ENCODE measurements around the gene ERCC8. TPM values are rescaled to one million over a fixed set of nuclear protein-coding genes. Genes with fewer than 3 reads are reported as not detected.

ERCC8 gene
- total and polyA plus RNA-seq, 10 of the 15 experiments (the other 5 are each of a cell fraction or from before 2014, with no cell fraction given) = 10.4 to 31.2 (median 16.4) TPM

DNA sequence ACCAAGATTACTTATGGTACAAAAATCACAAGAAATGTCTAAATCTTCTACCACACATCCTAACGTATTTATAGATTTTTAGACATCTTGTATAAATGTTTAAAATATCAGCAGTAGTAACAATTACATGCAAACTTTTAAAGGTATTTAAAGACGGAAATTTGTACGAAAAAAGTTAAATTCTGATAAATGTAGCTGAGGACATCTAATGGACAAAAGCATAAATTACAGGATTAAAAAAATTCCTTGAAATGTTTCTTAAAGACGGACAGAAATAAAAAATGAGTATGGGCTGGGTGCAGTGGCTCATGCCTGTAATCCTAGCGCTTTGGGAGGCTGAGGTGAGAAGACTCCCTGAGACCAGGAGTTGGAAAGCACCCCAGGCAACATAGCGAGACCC is 15.8 kb downstream of the ERCC8 start:
- no peak for FAIRE-seq
- H3K9me3 ChIP-seq (replicated peaks; ENCODE audit: control insufficient read depth, insufficient read depth, low read length) = no peaks in the 10 kb centered on the region
- H3K4me3 ChIP-seq = no peak overlapping the region
- no peaks in the 10 kb centered on the region for H3K79me2 ChIP-seq (ENCODE audit: control insufficient read depth, insufficient read depth, low read length)
- CTCF ChIA-PET = interaction anchor here (0.7 to 3.4 kb wide), 4 partner anchors 11 to 251 kb away, joined by 3 to 13 read pairs (median 3); partner anchors contain the start of genes ERCC8 and NDUFAF2
- H3K4me2 ChIP-seq (ENCODE audit: control insufficient read depth, insufficient read depth) = no peak overlapping the region
- H4K20me1 ChIP-seq (ENCODE audit: control insufficient read depth, insufficient read depth) = no peaks in the 10 kb centered on the region
- SMC1A ChIA-PET (ENCODE audit: uncharacterized antibody, unreplicated experiment) = interaction anchor here (0.7 kb wide), 1 partner anchor 240 kb away, joined by 3 read pairs; no protein-coding TSS in a partner anchor
- no peaks in the 10 kb centered on the region for H3K27me3 ChIP-seq (replicated peaks in 1 of 2; ENCODE audit: control insufficient read depth in 2 of 2, insufficient read depth in 2 of 2, low read length in 1 of 2)
- POLR2A ChIA-PET = no interaction called here
- WGBS (ENCODE audit: insufficient coverage, insufficient replicate concordance, low lambda C conversion rate, missing lambda C conversion rate) = 76% methylated on average over 6 of the region's 6 CpGs
- no peaks in the 10 kb centered on the region for H3K4me1 ChIP-seq (ENCODE audit: control insufficient read depth, insufficient read depth, low read length)
- H3K9ac ChIP-seq (ENCODE audit: control insufficient read depth, insufficient read depth, low read length) = no peak overlapping the region
- no peaks in the 10 kb centered on the region; a peak in 1 of 4 replicates for H3K36me3 ChIP-seq (ENCODE audit: control insufficient read depth in 2 of 2, insufficient read depth in 2 of 2, low read length in 1 of 2)
- no peak for DNase-seq (ENCODE audit: low read depth, low spot score)
- no peak for ATAC-seq
- no peak overlapping the region for H2AFZ ChIP-seq (ENCODE audit: control insufficient read depth, low read depth, low read length)
- RAD21 ChIA-PET (ENCODE audit: unreplicated experiment) = interaction anchor here (0.9 kb wide), 1 partner anchor 252 kb away, joined by 4 read pairs; no protein-coding TSS in a partner anchor
- intact Hi-C loops (cut with micrococcal nuclease; ENCODE audit: unreplicated experiment) = no loop called here
- in situ Hi-C loops (cut with MboI) = loop anchor here (25.0 kb wide), 1 partner anchor 242 kb away; no protein-coding TSS in a partner anchor
- no TSS peak for BruUV-seq (replicated peaks)
- no peak overlapping the region for H3K27ac ChIP-seq (ENCODE audit: control insufficient read depth, insufficient read depth)
- TF ChIP-seq, protein P1, sequence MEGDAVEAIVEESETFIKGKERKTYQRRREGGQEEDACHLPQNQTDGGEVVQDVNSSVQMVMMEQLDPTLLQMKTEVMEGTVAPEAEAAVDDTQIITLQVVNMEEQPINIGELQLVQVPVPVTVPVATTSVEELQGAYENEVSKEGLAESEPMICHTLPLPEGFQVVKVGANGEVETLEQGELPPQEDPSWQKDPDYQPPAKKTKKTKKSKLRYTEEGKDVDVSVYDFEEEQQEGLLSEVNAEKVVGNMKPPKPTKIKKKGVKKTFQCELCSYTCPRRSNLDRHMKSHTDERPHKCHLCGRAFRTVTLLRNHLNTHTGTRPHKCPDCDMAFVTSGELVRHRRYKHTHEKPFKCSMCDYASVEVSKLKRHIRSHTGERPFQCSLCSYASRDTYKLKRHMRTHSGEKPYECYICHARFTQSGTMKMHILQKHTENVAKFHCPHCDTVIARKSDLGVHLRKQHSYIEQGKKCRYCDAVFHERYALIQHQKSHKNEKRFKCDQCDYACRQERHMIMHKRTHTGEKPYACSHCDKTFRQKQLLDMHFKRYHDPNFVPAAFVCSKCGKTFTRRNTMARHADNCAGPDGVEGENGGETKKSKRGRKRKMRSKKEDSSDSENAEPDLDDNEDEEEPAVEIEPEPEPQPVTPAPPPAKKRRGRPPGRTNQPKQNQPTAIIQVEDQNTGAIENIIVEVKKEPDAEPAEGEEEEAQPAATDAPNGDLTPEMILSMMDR (IDR thresholded peaks at IDR 0.05 in 2 of 3, conservative IDR thresholded peaks at IDR 0.05 in 1 of 3; ENCODE audit: control insufficient read depth in 2 of 3, extremely low read depth in 1 of 3, insufficient read depth in 1 of 3, low read depth in 3 of 3, low read length in 3 of 3) = peak in 1 of 3 experiments; percentile 29; a peak in 1 of 6 replicates
- TF ChIP-seq HDAC6 (IDR thresholded peaks at IDR 0.05; ENCODE audit: unreplicated experiment) (no peak), PAX8 (IDR thresholded peaks at IDR 0.05) (no peak)

DNA sequence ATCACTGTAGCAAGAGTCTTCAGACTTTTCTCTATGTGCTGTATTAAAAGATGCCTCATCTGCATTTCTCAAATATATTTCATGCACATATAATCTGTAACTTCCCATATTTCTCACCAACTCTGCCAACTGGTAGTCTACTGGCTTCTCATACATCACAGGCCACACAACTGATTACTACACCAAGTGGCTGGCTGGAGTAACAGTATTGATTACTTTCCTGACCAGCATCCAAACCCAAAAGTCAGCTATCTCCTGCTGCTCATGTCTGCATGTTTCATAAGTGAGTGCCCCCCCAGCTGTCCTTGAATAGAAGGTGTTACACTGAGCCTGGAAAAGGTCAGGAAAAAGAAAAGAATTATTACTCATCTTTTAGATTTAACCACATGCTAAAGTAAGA is 17.4 kb downstream of the ERCC8 start:
- FAIRE-seq = no peak
- H2AFZ ChIP-seq (ENCODE audit: control insufficient read depth, low read depth, low read length) = no peak overlapping the region
- CTCF ChIA-PET = interaction anchor here (1.1 to 3.4 kb wide), 2 partner anchors 9 to 249 kb away, joined by 3 to 13 read pairs; no protein-coding TSS in a partner anchor
- no peaks in the 10 kb centered on the region for H3K9me3 ChIP-seq (replicated peaks; ENCODE audit: control insufficient read depth, insufficient read depth, low read length)
- no peak overlapping the region for H3K4me2 ChIP-seq (ENCODE audit: control insufficient read depth, insufficient read depth)
- in situ Hi-C loops (cut with MboI) = loop anchor here (25.0 kb wide), 1 partner anchor 240 kb away; no protein-coding TSS in a partner anchor
- intact Hi-C loops (cut with micrococcal nuclease; ENCODE audit: unreplicated experiment) = no loop called here
- no peaks in the 10 kb centered on the region for H3K4me1 ChIP-seq (ENCODE audit: control insufficient read depth, insufficient read depth, low read length)
- no peak overlapping the region for H3K9ac ChIP-seq (ENCODE audit: control insufficient read depth, insufficient read depth, low read length)
- no peaks in the 10 kb centered on the region for H3K27me3 ChIP-seq (replicated peaks in 1 of 2; ENCODE audit: control insufficient read depth in 2 of 2, insufficient read depth in 2 of 2, low read length in 1 of 2)
- RAD21 ChIA-PET (ENCODE audit: unreplicated experiment) = no interaction called here
- H3K4me3 ChIP-seq = no peak overlapping the region
- no peak for DNase-seq (ENCODE audit: low read depth, low spot score)
- H4K20me1 ChIP-seq (ENCODE audit: control insufficient read depth, insufficient read depth) = no peaks in the 10 kb centered on the region
- no TSS peak for BruUV-seq (replicated peaks)
- ATAC-seq = no peak
- POLR2A ChIA-PET = no interaction called here
- H3K36me3 ChIP-seq (ENCODE audit: control insufficient read depth in 2 of 2, insufficient read depth in 2 of 2, low read length in 1 of 2) = no peaks in the 10 kb centered on the region; a peak in 1 of 4 replicates
- H3K79me2 ChIP-seq (ENCODE audit: control insufficient read depth, insufficient read depth, low read length) = no peaks in the 10 kb centered on the region
- SMC1A ChIA-PET (ENCODE audit: uncharacterized antibody, unreplicated experiment) = no interaction called here
- H3K27ac ChIP-seq (ENCODE audit: control insufficient read depth, insufficient read depth) = no peak overlapping the region
- TF ChIP-seq SPI1 (IDR thresholded peaks at IDR 0.05; ENCODE audit: borderline replicate concordance, insufficient read depth, low read depth, low read length) (no peak), FOS (IDR thresholded peaks at IDR 0.05; ENCODE audit: borderline replicate concordance, extremely low read depth, insufficient read length) (no peak), NFYA (IDR thresholded peaks at IDR 0.05; ENCODE audit: borderline replicate concordance, low read depth, low read length) (no peak), SMAD1 (IDR thresholded peaks at IDR 0.05; ENCODE audit: low read depth, partially characterized antibody) (no peak), SREBF1 (IDR thresholded peaks at IDR 0.05; ENCODE audit: low read length) (no peak), ETV6 (conservative IDR thresholded peaks at IDR 0.05 in 1 of 2, IDR thresholded peaks at IDR 0.05 in 1 of 2; ENCODE audit: borderline replicate concordance in 1 of 2, low read depth in 1 of 2) (no peak), IKZF2 (IDR thresholded peaks at IDR 0.05) (no peak), MYC (IDR thresholded peaks at IDR 0.05; ENCODE audit: insufficient read depth, insufficient read length, insufficient replicate concordance, low read length, severe bottlenecking) (no peak)
- TF ChIP-seq, protein P2, sequence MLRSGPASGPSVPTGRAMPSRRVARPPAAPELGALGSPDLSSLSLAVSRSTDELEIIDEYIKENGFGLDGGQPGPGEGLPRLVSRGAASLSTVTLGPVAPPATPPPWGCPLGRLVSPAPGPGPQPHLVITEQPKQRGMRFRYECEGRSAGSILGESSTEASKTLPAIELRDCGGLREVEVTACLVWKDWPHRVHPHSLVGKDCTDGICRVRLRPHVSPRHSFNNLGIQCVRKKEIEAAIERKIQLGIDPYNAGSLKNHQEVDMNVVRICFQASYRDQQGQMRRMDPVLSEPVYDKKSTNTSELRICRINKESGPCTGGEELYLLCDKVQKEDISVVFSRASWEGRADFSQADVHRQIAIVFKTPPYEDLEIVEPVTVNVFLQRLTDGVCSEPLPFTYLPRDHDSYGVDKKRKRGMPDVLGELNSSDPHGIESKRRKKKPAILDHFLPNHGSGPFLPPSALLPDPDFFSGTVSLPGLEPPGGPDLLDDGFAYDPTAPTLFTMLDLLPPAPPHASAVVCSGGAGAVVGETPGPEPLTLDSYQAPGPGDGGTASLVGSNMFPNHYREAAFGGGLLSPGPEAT (IDR thresholded peaks at IDR 0.05; ENCODE audit: low read depth) = no peak
